HepG2 (cell line): ENCODE results near the gene ATAD1. TPM values are rescaled to one million over a fixed set of nuclear protein-coding genes. Genes with fewer than 3 reads are reported as not detected.

Source experiments
- ATF7 ChIP-seq, 2 experiments: fragments of 450-650 bp in 1 of 2; sonication (generic) in 1 of 2; formaldehyde crosslinking in 1 of 2; IDR thresholded peaks; 2 replicates each; pipeline versions ENCODE4 v1.4.0 to v1.6.1; 2016 to 2020; ENCODE audit warnings: antibody characterized with exemption in 1 of 2, mild to moderate bottlenecking in 1 of 2, missing genetic modification reagents in 1 of 2
- CBFB ChIP-seq: sonication (generic); formaldehyde crosslinking; IDR thresholded peaks from 2 replicates; pipeline ENCODE4 v1.4.0; 2020; ENCODE audit warnings: missing genetic modification reagents
- ETV6 ChIP-seq: sonication (generic); formaldehyde crosslinking; conservative IDR thresholded peaks from 2 replicates; pipeline ENCODE4 v1.4.0; 2020; ENCODE audit warnings: missing genetic modification reagents
- RXRA ChIP-seq: sonication (generic); formaldehyde crosslinking; IDR thresholded peaks from 2 replicates; pipeline ENCODE4 v1.5.1; 2020; ENCODE audit warnings: missing genetic modification reagents
- ZKSCAN5 ChIP-seq: sonication (generic); formaldehyde crosslinking; IDR thresholded peaks from 2 replicates; pipeline ENCODE4 v1.5.1; 2020; ENCODE audit warnings: mild to moderate bottlenecking, missing genetic modification reagents
- polyA plus RNA-seq, 8 experiments: library from polyadenylated mRNA; depleted of rRNA in 3 of 8; stranded (reverse) in 7 of 8; unstranded in 1 of 8; fragments of >200 nt; fragmentation: Illumina TruSeq in 4 of 8; extraction: Trizol in 4 of 8; gene quantifications; 2 replicates each; pipeline versions ENCODE4 v1.2.1 to v1.2.3, GENCODE V29; 2011 to 2016; ENCODE audit warnings: low read depth in 4 of 8, missing spikeins in 1 of 8, mixed read lengths in 1 of 8; ENCODE audit not compliant: insufficient read depth in 1 of 8
- total RNA-seq, 5 experiments: library from RNA; depleted of rRNA; stranded (reverse); fragments of >200 nt; fragmentation: Illumina TruSeq; extraction: Trizol; gene quantifications; 2 replicates each; pipeline ENCODE4 v1.2.3, GENCODE V29; 2016; ENCODE audit warnings: low read depth in 1 of 5
- TF ChIP-seq, protein P1 (sequence below): sonication (generic); formaldehyde crosslinking; IDR thresholded peaks from 2 replicates; pipeline ENCODE4 v1.4.0; 2020; ENCODE audit warnings: missing genetic modification reagents
- TF ChIP-seq, protein P2 (sequence below), 2 experiments: IDR thresholded peaks; 2 replicates each; pipeline ENCODE4 v1.6.1; 2011 to 2012; ENCODE audit warnings: low read length in 2 of 2, borderline replicate concordance in 1 of 2, low read depth in 1 of 2, mild to moderate bottlenecking in 1 of 2, moderate library complexity in 1 of 2
- TF ChIP-seq, protein P3 (sequence below): IDR thresholded peaks from 2 replicates; pipeline ENCODE4 v1.6.1; 2016; ENCODE audit warnings: low read depth, borderline replicate concordance
- TF ChIP-seq, protein P4 (sequence below): sonication (generic); formaldehyde crosslinking; IDR thresholded peaks from 2 replicates; pipeline ENCODE4 v1.4.0; 2020; ENCODE audit warnings: missing genetic modification reagents, borderline replicate concordance
- TF ChIP-seq, protein P5 (sequence below): sonication (generic); formaldehyde crosslinking; IDR thresholded peaks from 2 replicates; pipeline ENCODE4 v1.5.0; 2020; ENCODE audit warnings: missing genetic modification reagents, mild to moderate bottlenecking, borderline replicate concordance
- TF ChIP-seq, protein P6 (sequence below): sonication (generic); formaldehyde crosslinking; IDR thresholded peaks from 2 replicates; pipeline ENCODE4 v1.5.0; 2020; ENCODE audit warnings: missing genetic modification reagents, mild to moderate bottlenecking, borderline replicate concordance

The ATAD1 gene
- total and polyA plus RNA-seq, 2 of the 13 experiments (the other 11 are each of a cell fraction or from before 2014, with no cell fraction given): 14.9 to 28.2 TPM

DNA sequence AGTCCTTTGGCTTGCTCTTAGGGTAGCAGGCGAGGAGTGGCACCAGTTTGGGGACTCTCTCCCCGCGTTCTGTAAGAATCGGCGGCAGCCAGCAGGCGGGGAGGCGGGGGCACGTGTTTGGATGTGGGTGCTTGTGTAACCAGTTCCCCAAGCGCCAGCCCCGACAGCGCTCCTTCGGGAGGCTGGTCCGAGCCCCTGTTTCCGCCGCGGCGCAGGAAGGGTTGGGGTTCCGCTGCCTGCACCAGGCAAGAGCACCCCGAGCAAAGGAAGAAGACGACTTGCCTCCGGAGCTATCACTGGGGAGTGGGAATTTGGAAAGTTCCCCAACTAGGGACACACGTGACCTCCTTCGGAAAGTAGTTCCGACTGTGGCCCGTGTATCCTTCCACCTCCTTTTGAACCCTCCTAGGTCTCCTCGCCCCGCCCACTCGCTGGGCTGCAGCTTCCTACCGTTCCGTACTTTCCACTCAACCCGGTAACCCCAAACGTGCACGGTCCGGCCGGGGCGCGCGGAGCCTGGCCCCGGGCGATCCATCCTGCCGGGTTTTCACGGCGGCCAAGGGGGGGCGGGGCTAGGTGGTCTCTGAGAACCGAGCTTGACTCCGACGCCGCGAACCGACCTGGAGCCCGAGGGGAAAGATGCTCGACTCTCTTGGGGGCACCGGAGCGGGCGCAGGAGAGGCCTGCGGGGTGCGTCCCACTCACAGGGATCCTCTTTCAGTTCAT is 44.1 kb upstream of the ATAD1 start (continued):
- TF ChIP-seq, protein P1, sequence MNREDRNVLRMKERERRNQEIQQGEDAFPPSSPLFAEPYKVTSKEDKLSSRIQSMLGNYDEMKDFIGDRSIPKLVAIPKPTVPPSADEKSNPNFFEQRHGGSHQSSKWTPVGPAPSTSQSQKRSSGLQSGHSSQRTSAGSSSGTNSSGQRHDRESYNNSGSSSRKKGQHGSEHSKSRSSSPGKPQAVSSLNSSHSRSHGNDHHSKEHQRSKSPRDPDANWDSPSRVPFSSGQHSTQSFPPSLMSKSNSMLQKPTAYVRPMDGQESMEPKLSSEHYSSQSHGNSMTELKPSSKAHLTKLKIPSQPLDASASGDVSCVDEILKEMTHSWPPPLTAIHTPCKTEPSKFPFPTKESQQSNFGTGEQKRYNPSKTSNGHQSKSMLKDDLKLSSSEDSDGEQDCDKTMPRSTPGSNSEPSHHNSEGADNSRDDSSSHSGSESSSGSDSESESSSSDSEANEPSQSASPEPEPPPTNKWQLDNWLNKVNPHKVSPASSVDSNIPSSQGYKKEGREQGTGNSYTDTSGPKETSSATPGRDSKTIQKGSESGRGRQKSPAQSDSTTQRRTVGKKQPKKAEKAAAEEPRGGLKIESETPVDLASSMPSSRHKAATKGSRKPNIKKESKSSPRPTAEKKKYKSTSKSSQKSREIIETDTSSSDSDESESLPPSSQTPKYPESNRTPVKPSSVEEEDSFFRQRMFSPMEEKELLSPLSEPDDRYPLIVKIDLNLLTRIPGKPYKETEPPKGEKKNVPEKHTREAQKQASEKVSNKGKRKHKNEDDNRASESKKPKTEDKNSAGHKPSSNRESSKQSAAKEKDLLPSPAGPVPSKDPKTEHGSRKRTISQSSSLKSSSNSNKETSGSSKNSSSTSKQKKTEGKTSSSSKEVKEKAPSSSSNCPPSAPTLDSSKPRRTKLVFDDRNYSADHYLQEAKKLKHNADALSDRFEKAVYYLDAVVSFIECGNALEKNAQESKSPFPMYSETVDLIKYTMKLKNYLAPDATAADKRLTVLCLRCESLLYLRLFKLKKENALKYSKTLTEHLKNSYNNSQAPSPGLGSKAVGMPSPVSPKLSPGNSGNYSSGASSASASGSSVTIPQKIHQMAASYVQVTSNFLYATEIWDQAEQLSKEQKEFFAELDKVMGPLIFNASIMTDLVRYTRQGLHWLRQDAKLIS (CRISPR knock-in tag): no peak
- no peak for TF ChIP-seq ATF7 (IDR thresholded peaks at IDR 0.05)
- TF ChIP-seq ATF7 (CRISPR knock-in tag; IDR thresholded peaks at IDR 0.05): no peak
- peak; percentile 96 for TF ChIP-seq CBFB (CRISPR knock-in tag)
- TF ChIP-seq RXRA (CRISPR knock-in tag): peak; percentile 80
- peak; percentile 54; the same call in 1 of the 2 replicates for TF ChIP-seq ETV6 (CRISPR knock-in tag)
- TF ChIP-seq, protein P2, sequence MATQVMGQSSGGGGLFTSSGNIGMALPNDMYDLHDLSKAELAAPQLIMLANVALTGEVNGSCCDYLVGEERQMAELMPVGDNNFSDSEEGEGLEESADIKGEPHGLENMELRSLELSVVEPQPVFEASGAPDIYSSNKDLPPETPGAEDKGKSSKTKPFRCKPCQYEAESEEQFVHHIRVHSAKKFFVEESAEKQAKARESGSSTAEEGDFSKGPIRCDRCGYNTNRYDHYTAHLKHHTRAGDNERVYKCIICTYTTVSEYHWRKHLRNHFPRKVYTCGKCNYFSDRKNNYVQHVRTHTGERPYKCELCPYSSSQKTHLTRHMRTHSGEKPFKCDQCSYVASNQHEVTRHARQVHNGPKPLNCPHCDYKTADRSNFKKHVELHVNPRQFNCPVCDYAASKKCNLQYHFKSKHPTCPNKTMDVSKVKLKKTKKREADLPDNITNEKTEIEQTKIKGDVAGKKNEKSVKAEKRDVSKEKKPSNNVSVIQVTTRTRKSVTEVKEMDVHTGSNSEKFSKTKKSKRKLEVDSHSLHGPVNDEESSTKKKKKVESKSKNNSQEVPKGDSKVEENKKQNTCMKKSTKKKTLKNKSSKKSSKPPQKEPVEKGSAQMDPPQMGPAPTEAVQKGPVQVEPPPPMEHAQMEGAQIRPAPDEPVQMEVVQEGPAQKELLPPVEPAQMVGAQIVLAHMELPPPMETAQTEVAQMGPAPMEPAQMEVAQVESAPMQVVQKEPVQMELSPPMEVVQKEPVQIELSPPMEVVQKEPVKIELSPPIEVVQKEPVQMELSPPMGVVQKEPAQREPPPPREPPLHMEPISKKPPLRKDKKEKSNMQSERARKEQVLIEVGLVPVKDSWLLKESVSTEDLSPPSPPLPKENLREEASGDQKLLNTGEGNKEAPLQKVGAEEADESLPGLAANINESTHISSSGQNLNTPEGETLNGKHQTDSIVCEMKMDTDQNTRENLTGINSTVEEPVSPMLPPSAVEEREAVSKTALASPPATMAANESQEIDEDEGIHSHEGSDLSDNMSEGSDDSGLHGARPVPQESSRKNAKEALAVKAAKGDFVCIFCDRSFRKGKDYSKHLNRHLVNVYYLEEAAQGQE (IDR thresholded peaks at IDR 0.05; ENCODE audit: borderline replicate concordance in 1 of 2, low read depth in 1 of 2, low read length in 2 of 2): peak in 1 of 2 experiments; percentile 65; a peak in 2 of 4 replicates
- no peak for TF ChIP-seq ZKSCAN5 (CRISPR knock-in tag)
- TF ChIP-seq, protein P3, sequence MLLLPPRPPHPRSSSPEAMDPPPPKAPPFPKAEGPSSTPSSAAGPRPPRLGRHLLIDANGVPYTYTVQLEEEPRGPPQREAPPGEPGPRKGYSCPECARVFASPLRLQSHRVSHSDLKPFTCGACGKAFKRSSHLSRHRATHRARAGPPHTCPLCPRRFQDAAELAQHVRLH (CRISPR knock-in tag): 0 out of 2 replicates have a peak, but pooled peaks have one; percentile 69
- TF ChIP-seq, protein P4, sequence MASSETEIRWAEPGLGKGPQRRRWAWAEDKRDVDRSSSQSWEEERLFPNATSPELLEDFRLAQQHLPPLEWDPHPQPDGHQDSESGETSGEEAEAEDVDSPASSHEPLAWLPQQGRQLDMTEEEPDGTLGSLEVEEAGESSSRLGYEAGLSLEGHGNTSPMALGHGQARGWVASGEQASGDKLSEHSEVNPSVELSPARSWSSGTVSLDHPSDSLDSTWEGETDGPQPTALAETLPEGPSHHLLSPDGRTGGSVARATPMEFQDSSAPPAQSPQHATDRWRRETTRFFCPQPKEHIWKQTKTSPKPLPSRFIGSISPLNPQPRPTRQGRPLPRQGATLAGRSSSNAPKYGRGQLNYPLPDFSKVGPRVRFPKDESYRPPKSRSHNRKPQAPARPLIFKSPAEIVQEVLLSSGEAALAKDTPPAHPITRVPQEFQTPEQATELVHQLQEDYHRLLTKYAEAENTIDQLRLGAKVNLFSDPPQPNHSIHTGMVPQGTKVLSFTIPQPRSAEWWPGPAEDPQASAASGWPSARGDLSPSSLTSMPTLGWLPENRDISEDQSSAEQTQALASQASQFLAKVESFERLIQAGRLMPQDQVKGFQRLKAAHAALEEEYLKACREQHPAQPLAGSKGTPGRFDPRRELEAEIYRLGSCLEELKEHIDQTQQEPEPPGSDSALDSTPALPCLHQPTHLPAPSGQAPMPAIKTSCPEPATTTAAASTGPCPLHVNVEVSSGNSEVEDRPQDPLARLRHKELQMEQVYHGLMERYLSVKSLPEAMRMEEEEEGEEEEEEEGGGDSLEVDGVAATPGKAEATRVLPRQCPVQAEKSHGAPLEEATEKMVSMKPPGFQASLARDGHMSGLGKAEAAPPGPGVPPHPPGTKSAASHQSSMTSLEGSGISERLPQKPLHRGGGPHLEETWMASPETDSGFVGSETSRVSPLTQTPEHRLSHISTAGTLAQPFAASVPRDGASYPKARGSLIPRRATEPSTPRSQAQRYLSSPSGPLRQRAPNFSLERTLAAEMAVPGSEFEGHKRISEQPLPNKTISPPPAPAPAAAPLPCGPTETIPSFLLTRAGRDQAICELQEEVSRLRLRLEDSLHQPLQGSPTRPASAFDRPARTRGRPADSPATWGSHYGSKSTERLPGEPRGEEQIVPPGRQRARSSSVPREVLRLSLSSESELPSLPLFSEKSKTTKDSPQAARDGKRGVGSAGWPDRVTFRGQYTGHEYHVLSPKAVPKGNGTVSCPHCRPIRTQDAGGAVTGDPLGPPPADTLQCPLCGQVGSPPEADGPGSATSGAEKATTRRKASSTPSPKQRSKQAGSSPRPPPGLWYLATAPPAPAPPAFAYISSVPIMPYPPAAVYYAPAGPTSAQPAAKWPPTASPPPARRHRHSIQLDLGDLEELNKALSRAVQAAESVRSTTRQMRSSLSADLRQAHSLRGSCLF (CRISPR knock-in tag): no peak; the same call in 1 of the 2 replicates
- TF ChIP-seq, protein P5, sequence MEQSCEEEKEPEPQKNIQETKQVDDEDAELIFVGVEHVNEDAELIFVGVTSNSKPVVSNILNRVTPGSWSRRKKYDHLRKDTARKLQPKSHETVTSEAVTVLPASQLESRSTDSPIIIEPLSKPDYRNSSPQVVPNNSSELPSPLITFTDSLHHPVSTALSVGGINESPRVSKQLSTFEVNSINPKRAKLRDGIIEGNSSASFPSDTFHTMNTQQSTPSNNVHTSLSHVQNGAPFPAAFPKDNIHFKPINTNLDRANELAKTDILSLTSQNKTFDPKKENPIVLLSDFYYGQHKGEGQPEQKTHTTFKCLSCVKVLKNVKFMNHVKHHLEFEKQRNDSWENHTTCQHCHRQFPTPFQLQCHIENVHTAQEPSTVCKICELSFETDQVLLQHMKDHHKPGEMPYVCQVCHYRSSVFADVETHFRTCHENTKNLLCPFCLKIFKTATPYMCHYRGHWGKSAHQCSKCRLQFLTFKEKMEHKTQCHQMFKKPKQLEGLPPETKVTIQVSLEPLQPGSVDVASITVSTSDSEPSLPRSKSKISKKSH: peak; percentile 86
- TF ChIP-seq, protein P6, sequence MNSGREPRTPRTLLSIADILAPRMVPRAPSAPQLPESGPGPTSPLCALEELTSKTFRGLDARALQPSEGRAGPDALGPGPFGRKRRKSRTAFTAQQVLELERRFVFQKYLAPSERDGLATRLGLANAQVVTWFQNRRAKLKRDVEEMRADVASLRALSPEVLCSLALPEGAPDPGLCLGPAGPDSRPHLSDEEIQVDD: no peak; the same call in 1 of the 2 replicates
